ENCODE measurements around the gene GPHA2.

Gene GPHA2

GRCh38 chr11:64929625-64930024 is 6.1 kb downstream of the GPHA2 start:
- H3K4me3 ChIP-seq (ENCODE audit: insufficient read length, low read depth), result no peak overlapping the region
- H3K9ac ChIP-seq (ENCODE audit: insufficient read length, low read depth), result no peak overlapping the region
- DNase-seq (ENCODE audit: low read depth, low spot score), result no peak
- no peaks in the 10 kb centered on the region for H3K9me3 ChIP-seq (ENCODE audit: insufficient read depth, low read length)
- TF ChIP-seq SUZ12 (IDR thresholded peaks at IDR 0.05; ENCODE audit: extremely low read depth, insufficient read depth, insufficient read length), result no peak
- TF ChIP-seq ZNF274 (IDR thresholded peaks at IDR 0.05; ENCODE audit: low read depth, low read length), result no peak
- TF ChIP-seq YY1 (IDR thresholded peaks at IDR 0.05; ENCODE audit: insufficient read depth, insufficient read length), result no peak
- H3K36me3 ChIP-seq (ENCODE audit: insufficient read depth, insufficient read length, low read length), result peaks cover 23% of the 10 kb centered on the region
- H3K27me3 ChIP-seq (ENCODE audit: insufficient read depth, insufficient read length), result peaks cover 9% of the 10 kb centered on the region
- H3K4me1 ChIP-seq (ENCODE audit: insufficient read depth, insufficient read length), result peaks cover 14% of the 10 kb centered on the region

GRCh38 chr11:64928957-64929356 is 6.7 kb downstream of the GPHA2 start:
- Histone ChIP-seq H3K9me3 (ENCODE audit: insufficient read depth, low read length) (no peaks in the 10 kb centered on the region), H3K27me3 (ENCODE audit: insufficient read depth, insufficient read length) (peaks cover 9% of the 10 kb centered on the region), H3K4me3 (ENCODE audit: insufficient read length, low read depth) (no peak overlapping the region), H3K36me3 (ENCODE audit: insufficient read depth, insufficient read length, low read length) (peaks cover 23% of the 10 kb centered on the region), H3K4me1 (ENCODE audit: insufficient read depth, insufficient read length) (peaks cover 12% of the 10 kb centered on the region), H3K9ac (ENCODE audit: insufficient read length, low read depth) (no peak overlapping the region)
- TF ChIP-seq SUZ12 (IDR thresholded peaks at IDR 0.05; ENCODE audit: extremely low read depth, insufficient read depth, insufficient read length) (no peak), YY1 (IDR thresholded peaks at IDR 0.05; ENCODE audit: insufficient read depth, insufficient read length) (no peak), ZNF274 (IDR thresholded peaks at IDR 0.05; ENCODE audit: low read depth, low read length) (no peak)
- no peak for DNase-seq (ENCODE audit: low read depth, low spot score)

- Histone ChIP-seq H3K4me3 (ENCODE audit: insufficient read length, low read depth) (no peak overlapping the region), H3K9me3 (ENCODE audit: insufficient read depth, low read length) (no peaks in the 10 kb centered on the region), H3K4me1 (ENCODE audit: insufficient read depth, insufficient read length) (peaks cover 15% of the 10 kb centered on the region), H3K36me3 (ENCODE audit: insufficient read depth, insufficient read length, low read length) (peaks cover 14% of the 10 kb centered on the region), H3K27me3 (ENCODE audit: insufficient read depth, insufficient read length) (peaks cover 9% of the 10 kb centered on the region), H3K9ac (ENCODE audit: insufficient read length, low read depth) (no peak overlapping the region)
- no peak for TF ChIP-seq YY1 (IDR thresholded peaks at IDR 0.05; ENCODE audit: insufficient read depth, insufficient read length)
- TF ChIP-seq ZNF274 (IDR thresholded peaks at IDR 0.05; ENCODE audit: low read depth, low read length), result no peak
- no peak for TF ChIP-seq SUZ12 (IDR thresholded peaks at IDR 0.05; ENCODE audit: extremely low read depth, insufficient read depth, insufficient read length)
- DNase-seq (ENCODE audit: low read depth, low spot score), result no peak
Observed at GRCh38 chr11:64926689-64927088, 9.0 kb downstream of the GPHA2 start.

- no peak for DNase-seq (ENCODE audit: low read depth, low spot score)
- Histone ChIP-seq H3K36me3 (ENCODE audit: insufficient read depth, insufficient read length, low read length) (peaks cover 6% of the 10 kb centered on the region), H3K4me3 (ENCODE audit: insufficient read length, low read depth) (no peak overlapping the region), H3K4me1 (ENCODE audit: insufficient read depth, insufficient read length) (peaks cover 15% of the 10 kb centered on the region), H3K9me3 (ENCODE audit: insufficient read depth, low read length) (no peaks in the 10 kb centered on the region), H3K27me3 (ENCODE audit: insufficient read depth, insufficient read length) (peaks cover 9% of the 10 kb centered on the region), H3K9ac (ENCODE audit: insufficient read length, low read depth) (peak overlapping the region; percentile 86)
- TF ChIP-seq ZNF274 (IDR thresholded peaks at IDR 0.05; ENCODE audit: low read depth, low read length) (no peak), SUZ12 (IDR thresholded peaks at IDR 0.05; ENCODE audit: extremely low read depth, insufficient read depth, insufficient read length) (no peak), YY1 (IDR thresholded peaks at IDR 0.05; ENCODE audit: insufficient read depth, insufficient read length) (no peak)
Observed at GRCh38 chr11:64925536-64926436, 9.9 kb downstream of the GPHA2 start.

- Histone ChIP-seq H3K4me3 (ENCODE audit: insufficient read length, low read depth) (peak overlapping the region; percentile 50), H3K9me3 (ENCODE audit: insufficient read depth, low read length) (no peaks in the 10 kb centered on the region), H3K36me3 (ENCODE audit: insufficient read depth, insufficient read length, low read length) (no peaks in the 10 kb centered on the region), H3K9ac (ENCODE audit: insufficient read length, low read depth) (peak overlapping the region; percentile 86), H3K27me3 (ENCODE audit: insufficient read depth, insufficient read length) (peaks cover 9% of the 10 kb centered on the region), H3K4me1 (ENCODE audit: insufficient read depth, insufficient read length) (peaks cover 15% of the 10 kb centered on the region)
- no peak for TF ChIP-seq YY1 (IDR thresholded peaks at IDR 0.05; ENCODE audit: insufficient read depth, insufficient read length)
- no peak for TF ChIP-seq ZNF274 (IDR thresholded peaks at IDR 0.05; ENCODE audit: low read depth, low read length)
- no peak for TF ChIP-seq SUZ12 (IDR thresholded peaks at IDR 0.05; ENCODE audit: extremely low read depth, insufficient read depth, insufficient read length)
- no peak for DNase-seq (ENCODE audit: low read depth, low spot score)
Observed at GRCh38 chr11:64924910-64925284, 10.8 kb downstream of the GPHA2 start.

- H3K9me3 ChIP-seq (ENCODE audit: insufficient read depth, low read length), result no peaks in the 10 kb centered on the region
- H3K36me3 ChIP-seq (ENCODE audit: insufficient read depth, insufficient read length, low read length), result no peaks in the 10 kb centered on the region
- H3K4me3 ChIP-seq (ENCODE audit: insufficient read length, low read depth), result peak within 1 kb of the TSS; percentile 50
- TF ChIP-seq SUZ12 (IDR thresholded peaks at IDR 0.05; ENCODE audit: extremely low read depth, insufficient read depth, insufficient read length) (no peak), ZNF274 (IDR thresholded peaks at IDR 0.05; ENCODE audit: low read depth, low read length) (no peak), YY1 (IDR thresholded peaks at IDR 0.05; ENCODE audit: insufficient read depth, insufficient read length) (peak; percentile 23)
- peak; percentile 82 for DNase-seq (ENCODE audit: low read depth, low spot score)
- H3K4me1 ChIP-seq (ENCODE audit: insufficient read depth, insufficient read length), result peaks cover 15% of the 10 kb centered on the region
- H3K27me3 ChIP-seq (ENCODE audit: insufficient read depth, insufficient read length), result peaks cover 9% of the 10 kb centered on the region
- peak within 1 kb of the TSS; percentile 86 for H3K9ac ChIP-seq (ENCODE audit: insufficient read length, low read depth)
Observed at GRCh38 chr11:64923944-64924909, 11.5 kb downstream of the GPHA2 start, which contains the start of gene PPP2R5B. Gene PPP2R5B, plus strand, starts transcription at chr11:64924689. Its CDS starts 1,046 bp downstream, at chr11:64925735.

Data from NT2/D1 (cell line).